DND-41 (cell line): Measurements from ENCODE around the gene EPN3.

Experiments used
- CTCF ChIP-seq: IDR thresholded peaks from 2 replicates; pipeline ENCODE4 v1.5.1; 2012; ENCODE audit warnings: borderline replicate concordance, low read length, moderate library complexity, mild to moderate bottlenecking; ENCODE audit not compliant: poor library complexity, severe bottlenecking; ENCODE audit errors: extremely low read depth
- EZH2 ChIP-seq: IDR thresholded peaks from 3 replicates; pipeline ENCODE4 v1.6.1; 2012; ENCODE audit warnings: borderline replicate concordance, low read depth, mild to moderate bottlenecking, moderate library complexity, low read length, inconsistent platforms; ENCODE audit not compliant: severe bottlenecking

- no peak for TF ChIP-seq EZH2
- no peak for TF ChIP-seq CTCF
Observed at GRCh38 chr17:50570032-50570431, 37.5 kb downstream of the EPN3 start.
